Endodermal cell (in vitro differentiated cells): Measurements from ENCODE around the gene C2orf74. TPM values are rescaled to one million over a fixed set of nuclear protein-coding genes. Genes with fewer than 3 reads are reported as not detected.
"Not testable (repeated sequence)": the region's sequence is repeated elsewhere in the genome, so short reads cannot be mapped to it uniquely, and the experiment has no call there.

ENCODE experiments used
- DNase-seq: peaks from one replicate; pipeline ENCODE4 v3.0.0-alpha.2; 2017
- H3K27ac ChIP-seq: 2 replicates; pipeline ENCODE4 v1.5.1; 2013; ENCODE audit warnings: mild to moderate bottlenecking, low read depth, low read length, moderate library complexity
- H3K27me3 ChIP-seq: 2 replicates; pipeline ENCODE4 v1.6.1; 2013; ENCODE audit warnings: mild to moderate bottlenecking, low read length, moderate library complexity; ENCODE audit not compliant: insufficient read depth, control insufficient read depth, poor library complexity, severe bottlenecking
- H3K36me3 ChIP-seq: 2 replicates; pipeline ENCODE4 v1.7.0; 2013; ENCODE audit warnings: mild to moderate bottlenecking, low read length, moderate library complexity; ENCODE audit not compliant: control insufficient read depth, insufficient read depth
- H3K4me1 ChIP-seq: one replicate; pipeline ENCODE4 v1.7.0; 2013; ENCODE audit warnings: low read length; ENCODE audit not compliant: control insufficient read depth, insufficient read depth
- H3K4me3 ChIP-seq: 2 replicates; pipeline ENCODE4 v1.5.1; 2013; ENCODE audit warnings: mild to moderate bottlenecking, low read length, moderate library complexity
- H3K9ac ChIP-seq: 2 replicates; pipeline ENCODE4 v1.6.1; 2013; ENCODE audit warnings: mild to moderate bottlenecking, low read length, moderate library complexity; ENCODE audit not compliant: poor library complexity, severe bottlenecking; ENCODE audit errors: extremely low read depth
- H3K9me3 ChIP-seq: 2 replicates; pipeline ENCODE4 v1.6.1; 2013; ENCODE audit warnings: mild to moderate bottlenecking, low read length, moderate library complexity; ENCODE audit not compliant: control insufficient read depth
- H3K27ac Mint-ChIP-seq: 2 replicates; pipeline ENCODE4 v1.8.0; 2020; ENCODE audit warnings: mixed read lengths
- H3K27me3 Mint-ChIP-seq: 2 replicates; pipeline ENCODE4 v1.8.0; 2021; ENCODE audit warnings: mild to moderate bottlenecking, mixed read lengths; ENCODE audit not compliant: insufficient read depth
- H3K36me3 Mint-ChIP-seq: 2 replicates; pipeline ENCODE4 v1.8.0; 2020; ENCODE audit warnings: low read depth, mixed read lengths
- H3K4me1 Mint-ChIP-seq: 2 replicates; pipeline ENCODE4 v1.8.0; 2020; ENCODE audit warnings: mixed read lengths
- H3K4me3 Mint-ChIP-seq: 2 replicates; pipeline ENCODE4 v1.8.0; 2020; ENCODE audit warnings: mild to moderate bottlenecking, moderate library complexity, mixed read lengths
- H3K9me3 Mint-ChIP-seq: 2 replicates; pipeline ENCODE4 v1.8.0; 2020; ENCODE audit warnings: mild to moderate bottlenecking, mixed read lengths
- WGBS, 2 experiments: methylation state at CpG; one replicate each; pipeline versions ENCODE4 v1.1.5 to v1.1.7; 2013; ENCODE audit warnings: missing lambda C conversion rate in 2 of 2, mixed read lengths in 1 of 2; ENCODE audit not compliant: insufficient coverage in 1 of 2, insufficient read length in 1 of 2; 5-methylcytosine and 5-hydroxymethylcytosine counted together
- total RNA-seq, 2 donors: library from RNA; stranded (reverse); fragmentation: NEBNext Ultra II Directional in 1 of 2; extraction: Animal tissue kit (Norgen Biotek cat#: 25700) in 1 of 2; gene quantifications; 2 replicates in 1 of 2; 3 replicates in 1 of 2; pipeline ENCODE4 v1.2.1, GENCODE V29; 2021
- TF ChIP-seq, protein P1 (sequence below): fragments of 200-600 bp; sonication (generic); conservative IDR thresholded peaks from 2 replicates; pipeline ENCODE4 v1.5.0; 2021; ENCODE audit warnings: antibody characterized with exemption, mild to moderate bottlenecking

C2orf74 gene
- total RNA-seq, 2 donors from 2014 or later = 10.2 to 15.7 TPM

DNA sequence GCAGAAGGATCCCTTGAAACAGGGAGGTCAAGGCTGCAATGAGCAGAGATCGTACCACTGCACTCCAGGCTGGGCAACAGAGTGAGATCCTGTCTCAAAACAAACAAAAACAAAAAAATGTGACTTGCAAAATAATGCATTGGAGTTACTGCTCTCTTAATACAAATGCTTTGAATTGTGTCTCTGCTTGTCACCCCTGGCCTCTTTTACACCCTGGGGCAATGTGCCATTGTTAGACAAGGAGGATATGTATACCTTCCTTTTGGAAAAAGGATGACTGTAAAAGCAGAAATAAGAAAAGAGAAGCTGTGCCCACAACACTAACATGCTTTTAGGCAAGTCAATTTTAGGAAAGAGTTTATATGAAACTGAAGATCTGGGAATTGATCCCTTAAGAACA is 20.8 kb upstream of the C2orf74 start:
- H3K9ac ChIP-seq = no peak overlapping the region
- H3K9me3 Mint-ChIP-seq = peaks cover 2% of the 10 kb centered on the region
- H3K36me3 ChIP-seq = peaks cover 3% of the 10 kb centered on the region
- DNase-seq = no peak
- H3K27me3 Mint-ChIP-seq = peaks cover 3% of the 10 kb centered on the region
- H3K4me1 ChIP-seq = no peaks in the 10 kb centered on the region
- no peaks in the 10 kb centered on the region for H3K4me1 Mint-ChIP-seq
- H3K27ac ChIP-seq = no peak overlapping the region
- 96 to 100% methylated on average over 1 of the region's 1 CpG for WGBS, 2 experiments
- H3K27ac Mint-ChIP-seq = no peak overlapping the region
- H3K9me3 ChIP-seq = no peaks in the 10 kb centered on the region
- no peak overlapping the region for H3K4me3 ChIP-seq
- peaks cover 5% of the 10 kb centered on the region for H3K36me3 Mint-ChIP-seq
- H3K4me3 Mint-ChIP-seq = no peak overlapping the region
- no peaks in the 10 kb centered on the region for H3K27me3 ChIP-seq
- TF ChIP-seq, protein P1, sequence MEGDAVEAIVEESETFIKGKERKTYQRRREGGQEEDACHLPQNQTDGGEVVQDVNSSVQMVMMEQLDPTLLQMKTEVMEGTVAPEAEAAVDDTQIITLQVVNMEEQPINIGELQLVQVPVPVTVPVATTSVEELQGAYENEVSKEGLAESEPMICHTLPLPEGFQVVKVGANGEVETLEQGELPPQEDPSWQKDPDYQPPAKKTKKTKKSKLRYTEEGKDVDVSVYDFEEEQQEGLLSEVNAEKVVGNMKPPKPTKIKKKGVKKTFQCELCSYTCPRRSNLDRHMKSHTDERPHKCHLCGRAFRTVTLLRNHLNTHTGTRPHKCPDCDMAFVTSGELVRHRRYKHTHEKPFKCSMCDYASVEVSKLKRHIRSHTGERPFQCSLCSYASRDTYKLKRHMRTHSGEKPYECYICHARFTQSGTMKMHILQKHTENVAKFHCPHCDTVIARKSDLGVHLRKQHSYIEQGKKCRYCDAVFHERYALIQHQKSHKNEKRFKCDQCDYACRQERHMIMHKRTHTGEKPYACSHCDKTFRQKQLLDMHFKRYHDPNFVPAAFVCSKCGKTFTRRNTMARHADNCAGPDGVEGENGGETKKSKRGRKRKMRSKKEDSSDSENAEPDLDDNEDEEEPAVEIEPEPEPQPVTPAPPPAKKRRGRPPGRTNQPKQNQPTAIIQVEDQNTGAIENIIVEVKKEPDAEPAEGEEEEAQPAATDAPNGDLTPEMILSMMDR = no peak

DNA sequence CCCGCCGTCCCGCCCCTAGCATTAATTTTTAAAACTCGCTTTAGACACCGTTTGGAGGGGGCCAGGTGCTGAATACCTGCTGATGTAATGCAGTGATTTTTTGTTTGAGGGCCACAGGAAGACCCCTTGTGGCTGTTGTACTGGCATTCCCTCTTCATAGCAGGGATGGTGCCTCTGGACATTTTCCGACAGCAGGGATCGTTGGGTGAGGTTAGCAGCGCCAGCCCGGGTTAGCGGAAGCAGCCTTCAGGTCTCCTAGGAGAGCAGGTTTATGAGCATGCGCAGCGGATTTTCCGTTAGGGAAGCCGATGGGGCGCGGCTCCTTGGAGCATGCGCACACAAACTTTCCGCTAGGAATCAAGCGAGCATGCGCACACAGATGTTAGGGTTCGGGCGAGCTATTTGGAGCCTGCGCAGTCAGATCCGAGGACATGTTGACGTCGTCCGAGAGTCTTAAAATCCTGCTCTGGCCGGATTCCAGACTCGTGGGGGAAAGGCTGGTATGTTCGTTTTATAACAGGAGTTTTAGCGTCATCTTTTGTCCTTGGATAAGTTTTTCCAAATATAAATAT is 17.2 kb upstream of the C2orf74 start:
- H3K4me3 ChIP-seq = peak overlapping the region; percentile 83
- 12 to 19% methylated on average over 24 to 29 of the region's 31 CpGs for WGBS, 2 experiments
- Mint-ChIP-seq H3K4me1 (no peaks in the 10 kb centered on the region), H3K27me3 (peaks cover 1% of the 10 kb centered on the region), H3K9me3 (peaks cover 2% of the 10 kb centered on the region), H3K36me3 (peaks cover 18% of the 10 kb centered on the region), H3K27ac (peak overlapping the region; percentile 92), H3K4me3 (peak overlapping the region; percentile 74)
- DNase-seq = peak; percentile 99
- H3K9me3 ChIP-seq = no peaks in the 10 kb centered on the region
- peaks cover 9% of the 10 kb centered on the region for H3K36me3 ChIP-seq
- H3K4me1 ChIP-seq = no peaks in the 10 kb centered on the region
- peak overlapping the region; percentile 86 for H3K9ac ChIP-seq
- no peak overlapping the region for H3K27ac ChIP-seq
- H3K27me3 ChIP-seq = no peaks in the 10 kb centered on the region
- TF ChIP-seq, protein P1 = peak; percentile 33

DNA sequence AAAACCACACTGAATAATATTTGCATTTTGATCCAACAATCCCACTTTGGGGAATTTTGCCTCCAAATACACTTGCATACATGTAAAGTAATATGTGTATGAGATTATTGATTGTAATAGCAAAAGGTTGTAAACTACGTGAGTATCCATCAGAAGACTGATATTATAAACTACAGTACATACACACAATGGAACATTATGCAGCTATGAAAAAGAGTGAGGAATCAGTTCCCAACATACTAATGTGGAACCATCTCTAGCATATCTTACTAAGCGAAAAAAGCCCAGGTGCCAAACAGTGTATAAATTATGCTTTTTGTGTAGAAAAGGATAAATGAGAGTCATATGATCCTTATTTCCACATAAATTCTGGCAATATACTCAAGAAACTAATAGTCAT is 16.0 kb upstream of the C2orf74 start:
- Histone ChIP-seq H3K9me3 (no peaks in the 10 kb centered on the region), H3K4me1 (no peaks in the 10 kb centered on the region), H3K4me3 (peak overlapping the region; percentile 83), H3K27ac (no peak overlapping the region), H3K9ac (no peak overlapping the region), H3K27me3 (no peaks in the 10 kb centered on the region), H3K36me3 (peaks cover 9% of the 10 kb centered on the region)
- WGBS, 2 experiments = no CpG with 5 or more reads among the region's 2 CpGs
- Mint-ChIP-seq H3K36me3 (peaks cover 23% of the 10 kb centered on the region), H3K27me3 (peaks cover 1% of the 10 kb centered on the region), H3K9me3 (peaks cover 2% of the 10 kb centered on the region), H3K4me3 (peak overlapping the region; percentile 74), H3K4me1 (no peaks in the 10 kb centered on the region), H3K27ac (no peak overlapping the region)
- TF ChIP-seq, protein P1 = no peak
- no peak for DNase-seq

DNA sequence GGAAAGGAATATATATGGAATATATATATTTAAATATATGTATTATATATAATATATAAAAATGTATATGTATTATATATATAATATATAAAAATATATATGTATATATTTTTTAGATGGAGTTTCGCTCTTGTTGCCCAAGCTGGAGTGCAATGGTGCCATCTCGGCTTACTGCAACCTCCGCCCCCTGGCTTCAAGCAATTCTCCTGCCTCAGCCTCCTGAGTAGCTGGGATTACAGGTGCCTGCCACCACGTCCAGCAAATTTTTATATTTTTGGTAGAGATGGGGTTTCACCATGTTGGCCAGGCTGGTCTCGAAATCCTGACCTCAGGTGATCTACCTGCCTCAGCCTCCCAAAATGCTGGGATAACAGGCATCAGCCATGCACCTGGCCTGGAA is 13.9 kb upstream of the C2orf74 start:
- not testable (repeated sequence) for H3K4me3 ChIP-seq, H3K4me3 Mint-ChIP-seq, H3K9ac ChIP-seq, H3K4me1 ChIP-seq, H3K4me1 Mint-ChIP-seq, H3K9me3 Mint-ChIP-seq, H3K9me3 ChIP-seq, H3K27me3 Mint-ChIP-seq, H3K27me3 ChIP-seq, H3K27ac Mint-ChIP-seq, H3K27ac ChIP-seq, DNase-seq
- WGBS, 2 experiments = 87 to 99% methylated on average over 3 to 5 of the region's 5 CpGs
- peaks cover 31% of the 10 kb centered on the region for H3K36me3 Mint-ChIP-seq
- H3K36me3 ChIP-seq = peaks cover 15% of the 10 kb centered on the region
